ENCODE results near the gene PPP1R3F. TPM values are rescaled to one million over a fixed set of nuclear protein-coding genes. Genes with fewer than 3 reads are reported as not detected.

PPP1R3F gene
- total and polyA plus RNA-seq, 9 of the 15 experiments (the other 6 are each of a cell fraction or from before 2014, with no cell fraction given): 0.03 to 0.91 (median 0.43) TPM; not detected in 1

DNA sequence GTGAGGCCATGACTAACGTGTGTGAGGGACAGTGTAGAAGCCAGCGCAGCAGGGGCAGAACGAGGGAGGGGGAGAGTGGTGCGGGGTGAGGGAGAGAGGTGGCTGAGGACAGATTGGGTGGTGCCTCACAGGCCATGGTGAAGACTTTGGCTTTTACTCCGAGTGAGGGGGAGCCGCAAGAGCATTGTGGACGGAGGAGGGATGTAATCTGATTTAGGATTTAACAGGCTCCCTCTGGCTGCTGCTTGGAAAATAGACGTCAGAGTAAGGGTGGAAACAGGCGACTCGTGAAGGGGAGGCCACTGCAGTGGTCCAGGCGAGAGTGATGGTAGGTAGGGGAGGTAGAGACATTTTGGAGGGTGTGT, 13.0 kb downstream of the PPP1R3F start (continued):
- TF ChIP-seq, protein P1, sequence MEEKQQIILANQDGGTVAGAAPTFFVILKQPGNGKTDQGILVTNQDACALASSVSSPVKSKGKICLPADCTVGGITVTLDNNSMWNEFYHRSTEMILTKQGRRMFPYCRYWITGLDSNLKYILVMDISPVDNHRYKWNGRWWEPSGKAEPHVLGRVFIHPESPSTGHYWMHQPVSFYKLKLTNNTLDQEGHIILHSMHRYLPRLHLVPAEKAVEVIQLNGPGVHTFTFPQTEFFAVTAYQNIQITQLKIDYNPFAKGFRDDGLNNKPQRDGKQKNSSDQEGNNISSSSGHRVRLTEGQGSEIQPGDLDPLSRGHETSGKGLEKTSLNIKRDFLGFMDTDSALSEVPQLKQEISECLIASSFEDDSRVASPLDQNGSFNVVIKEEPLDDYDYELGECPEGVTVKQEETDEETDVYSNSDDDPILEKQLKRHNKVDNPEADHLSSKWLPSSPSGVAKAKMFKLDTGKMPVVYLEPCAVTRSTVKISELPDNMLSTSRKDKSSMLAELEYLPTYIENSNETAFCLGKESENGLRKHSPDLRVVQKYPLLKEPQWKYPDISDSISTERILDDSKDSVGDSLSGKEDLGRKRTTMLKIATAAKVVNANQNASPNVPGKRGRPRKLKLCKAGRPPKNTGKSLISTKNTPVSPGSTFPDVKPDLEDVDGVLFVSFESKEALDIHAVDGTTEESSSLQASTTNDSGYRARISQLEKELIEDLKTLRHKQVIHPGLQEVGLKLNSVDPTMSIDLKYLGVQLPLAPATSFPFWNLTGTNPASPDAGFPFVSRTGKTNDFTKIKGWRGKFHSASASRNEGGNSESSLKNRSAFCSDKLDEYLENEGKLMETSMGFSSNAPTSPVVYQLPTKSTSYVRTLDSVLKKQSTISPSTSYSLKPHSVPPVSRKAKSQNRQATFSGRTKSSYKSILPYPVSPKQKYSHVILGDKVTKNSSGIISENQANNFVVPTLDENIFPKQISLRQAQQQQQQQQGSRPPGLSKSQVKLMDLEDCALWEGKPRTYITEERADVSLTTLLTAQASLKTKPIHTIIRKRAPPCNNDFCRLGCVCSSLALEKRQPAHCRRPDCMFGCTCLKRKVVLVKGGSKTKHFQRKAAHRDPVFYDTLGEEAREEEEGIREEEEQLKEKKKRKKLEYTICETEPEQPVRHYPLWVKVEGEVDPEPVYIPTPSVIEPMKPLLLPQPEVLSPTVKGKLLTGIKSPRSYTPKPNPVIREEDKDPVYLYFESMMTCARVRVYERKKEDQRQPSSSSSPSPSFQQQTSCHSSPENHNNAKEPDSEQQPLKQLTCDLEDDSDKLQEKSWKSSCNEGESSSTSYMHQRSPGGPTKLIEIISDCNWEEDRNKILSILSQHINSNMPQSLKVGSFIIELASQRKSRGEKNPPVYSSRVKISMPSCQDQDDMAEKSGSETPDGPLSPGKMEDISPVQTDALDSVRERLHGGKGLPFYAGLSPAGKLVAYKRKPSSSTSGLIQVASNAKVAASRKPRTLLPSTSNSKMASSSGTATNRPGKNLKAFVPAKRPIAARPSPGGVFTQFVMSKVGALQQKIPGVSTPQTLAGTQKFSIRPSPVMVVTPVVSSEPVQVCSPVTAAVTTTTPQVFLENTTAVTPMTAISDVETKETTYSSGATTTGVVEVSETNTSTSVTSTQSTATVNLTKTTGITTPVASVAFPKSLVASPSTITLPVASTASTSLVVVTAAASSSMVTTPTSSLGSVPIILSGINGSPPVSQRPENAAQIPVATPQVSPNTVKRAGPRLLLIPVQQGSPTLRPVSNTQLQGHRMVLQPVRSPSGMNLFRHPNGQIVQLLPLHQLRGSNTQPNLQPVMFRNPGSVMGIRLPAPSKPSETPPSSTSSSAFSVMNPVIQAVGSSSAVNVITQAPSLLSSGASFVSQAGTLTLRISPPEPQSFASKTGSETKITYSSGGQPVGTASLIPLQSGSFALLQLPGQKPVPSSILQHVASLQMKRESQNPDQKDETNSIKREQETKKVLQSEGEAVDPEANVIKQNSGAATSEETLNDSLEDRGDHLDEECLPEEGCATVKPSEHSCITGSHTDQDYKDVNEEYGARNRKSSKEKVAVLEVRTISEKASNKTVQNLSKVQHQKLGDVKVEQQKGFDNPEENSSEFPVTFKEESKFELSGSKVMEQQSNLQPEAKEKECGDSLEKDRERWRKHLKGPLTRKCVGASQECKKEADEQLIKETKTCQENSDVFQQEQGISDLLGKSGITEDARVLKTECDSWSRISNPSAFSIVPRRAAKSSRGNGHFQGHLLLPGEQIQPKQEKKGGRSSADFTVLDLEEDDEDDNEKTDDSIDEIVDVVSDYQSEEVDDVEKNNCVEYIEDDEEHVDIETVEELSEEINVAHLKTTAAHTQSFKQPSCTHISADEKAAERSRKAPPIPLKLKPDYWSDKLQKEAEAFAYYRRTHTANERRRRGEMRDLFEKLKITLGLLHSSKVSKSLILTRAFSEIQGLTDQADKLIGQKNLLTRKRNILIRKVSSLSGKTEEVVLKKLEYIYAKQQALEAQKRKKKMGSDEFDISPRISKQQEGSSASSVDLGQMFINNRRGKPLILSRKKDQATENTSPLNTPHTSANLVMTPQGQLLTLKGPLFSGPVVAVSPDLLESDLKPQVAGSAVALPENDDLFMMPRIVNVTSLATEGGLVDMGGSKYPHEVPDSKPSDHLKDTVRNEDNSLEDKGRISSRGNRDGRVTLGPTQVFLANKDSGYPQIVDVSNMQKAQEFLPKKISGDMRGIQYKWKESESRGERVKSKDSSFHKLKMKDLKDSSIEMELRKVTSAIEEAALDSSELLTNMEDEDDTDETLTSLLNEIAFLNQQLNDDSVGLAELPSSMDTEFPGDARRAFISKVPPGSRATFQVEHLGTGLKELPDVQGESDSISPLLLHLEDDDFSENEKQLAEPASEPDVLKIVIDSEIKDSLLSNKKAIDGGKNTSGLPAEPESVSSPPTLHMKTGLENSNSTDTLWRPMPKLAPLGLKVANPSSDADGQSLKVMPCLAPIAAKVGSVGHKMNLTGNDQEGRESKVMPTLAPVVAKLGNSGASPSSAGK (IDR thresholded peaks at IDR 0.05): peak; percentile 34; the same call in 1 of the 2 replicates
- TF ChIP-seq FOXK2 (conservative IDR thresholded peaks at IDR 0.05 in 1 of 2, IDR thresholded peaks at IDR 0.05 in 1 of 2; ENCODE audit: low read depth in 2 of 2): 0 out of 4 replicates have a peak, but pooled peaks of 1 of the 2 experiments have one; percentile 31
- peak; percentile 22 for TF ChIP-seq TBP (optimal IDR thresholded peaks at IDR 0.05; ENCODE audit: low read depth, low read length)
- TF ChIP-seq GATAD2B (IDR thresholded peaks at IDR 0.05; ENCODE audit: borderline replicate concordance): no peak
- TF ChIP-seq CSDE1 (IDR thresholded peaks at IDR 0.05): no peak
- no peak for TF ChIP-seq SNRNP70 (optimal IDR thresholded peaks at IDR 0.05; ENCODE audit: low read depth, low read length)
- peak; percentile 56; the same call in 1 of the 2 replicates for TF ChIP-seq L3MBTL2 (IDR thresholded peaks at IDR 0.05)
- no peak for TF ChIP-seq RBM25 (IDR thresholded peaks at IDR 0.05; ENCODE audit: low read depth, low read length, severe bottlenecking)
- TF ChIP-seq, protein P2, sequence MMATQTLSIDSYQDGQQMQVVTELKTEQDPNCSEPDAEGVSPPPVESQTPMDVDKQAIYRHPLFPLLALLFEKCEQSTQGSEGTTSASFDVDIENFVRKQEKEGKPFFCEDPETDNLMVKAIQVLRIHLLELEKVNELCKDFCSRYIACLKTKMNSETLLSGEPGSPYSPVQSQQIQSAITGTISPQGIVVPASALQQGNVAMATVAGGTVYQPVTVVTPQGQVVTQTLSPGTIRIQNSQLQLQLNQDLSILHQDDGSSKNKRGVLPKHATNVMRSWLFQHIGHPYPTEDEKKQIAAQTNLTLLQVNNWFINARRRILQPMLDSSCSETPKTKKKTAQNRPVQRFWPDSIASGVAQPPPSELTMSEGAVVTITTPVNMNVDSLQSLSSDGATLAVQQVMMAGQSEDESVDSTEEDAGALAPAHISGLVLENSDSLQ (IDR thresholded peaks at IDR 0.05): no peak
- TF ChIP-seq STAT5B (CRISPR knock-in tag; IDR thresholded peaks at IDR 0.05): no peak
- TF ChIP-seq HDAC1 (IDR thresholded peaks at IDR 0.05): peak in 1 of 2 experiments; percentile 60; a peak in 1 of 4 replicates
- peak; percentile 49; the same call in 1 of the 2 replicates for TF ChIP-seq DPF2 (IDR thresholded peaks at IDR 0.05)
- TF ChIP-seq, protein P3, sequence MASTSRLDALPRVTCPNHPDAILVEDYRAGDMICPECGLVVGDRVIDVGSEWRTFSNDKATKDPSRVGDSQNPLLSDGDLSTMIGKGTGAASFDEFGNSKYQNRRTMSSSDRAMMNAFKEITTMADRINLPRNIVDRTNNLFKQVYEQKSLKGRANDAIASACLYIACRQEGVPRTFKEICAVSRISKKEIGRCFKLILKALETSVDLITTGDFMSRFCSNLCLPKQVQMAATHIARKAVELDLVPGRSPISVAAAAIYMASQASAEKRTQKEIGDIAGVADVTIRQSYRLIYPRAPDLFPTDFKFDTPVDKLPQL (IDR thresholded peaks at IDR 0.05; ENCODE audit: extremely low read depth, insufficient read length): no peak
- no peak for TF ChIP-seq ZNF695 (CRISPR knock-in tag; IDR thresholded peaks at IDR 0.05)
- TF ChIP-seq KLF13 (tag; IDR thresholded peaks at IDR 0.05; ENCODE audit: borderline replicate concordance, low read depth): no peak

All from K562 (cell line).